GM12801 (cell line): Measurements from ENCODE around the gene AHNAK.

Experiments used
- TF ChIP-seq, protein P1 (sequence below): IDR thresholded peaks from one replicate; pipeline ENCODE4 v1.5.1; 2011; ENCODE audit warnings: control low read depth; ENCODE audit not compliant: insufficient read length; ENCODE audit errors: extremely low read depth

Gene AHNAK

DNA sequence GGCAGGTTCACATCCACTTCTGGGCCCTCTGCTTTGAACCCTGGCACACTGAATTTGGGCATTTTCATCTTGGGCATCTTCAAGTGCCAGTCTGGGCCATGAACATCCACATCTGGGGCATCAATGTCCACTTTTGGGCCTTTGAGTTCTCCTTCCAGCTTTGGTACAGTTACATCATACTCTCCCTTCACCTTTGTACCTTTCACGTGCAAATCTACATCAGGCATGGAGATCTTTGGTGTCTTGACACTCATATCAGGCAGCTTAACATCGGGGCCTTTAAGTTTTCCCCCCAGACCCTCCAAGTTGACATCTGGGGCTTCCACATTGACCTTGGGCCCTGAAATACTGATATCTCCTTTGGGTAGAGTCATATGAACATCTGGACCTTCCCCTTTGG, 14.5 kb downstream of the AHNAK start:
- TF ChIP-seq, protein P1, sequence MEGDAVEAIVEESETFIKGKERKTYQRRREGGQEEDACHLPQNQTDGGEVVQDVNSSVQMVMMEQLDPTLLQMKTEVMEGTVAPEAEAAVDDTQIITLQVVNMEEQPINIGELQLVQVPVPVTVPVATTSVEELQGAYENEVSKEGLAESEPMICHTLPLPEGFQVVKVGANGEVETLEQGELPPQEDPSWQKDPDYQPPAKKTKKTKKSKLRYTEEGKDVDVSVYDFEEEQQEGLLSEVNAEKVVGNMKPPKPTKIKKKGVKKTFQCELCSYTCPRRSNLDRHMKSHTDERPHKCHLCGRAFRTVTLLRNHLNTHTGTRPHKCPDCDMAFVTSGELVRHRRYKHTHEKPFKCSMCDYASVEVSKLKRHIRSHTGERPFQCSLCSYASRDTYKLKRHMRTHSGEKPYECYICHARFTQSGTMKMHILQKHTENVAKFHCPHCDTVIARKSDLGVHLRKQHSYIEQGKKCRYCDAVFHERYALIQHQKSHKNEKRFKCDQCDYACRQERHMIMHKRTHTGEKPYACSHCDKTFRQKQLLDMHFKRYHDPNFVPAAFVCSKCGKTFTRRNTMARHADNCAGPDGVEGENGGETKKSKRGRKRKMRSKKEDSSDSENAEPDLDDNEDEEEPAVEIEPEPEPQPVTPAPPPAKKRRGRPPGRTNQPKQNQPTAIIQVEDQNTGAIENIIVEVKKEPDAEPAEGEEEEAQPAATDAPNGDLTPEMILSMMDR = no peak

DNA sequence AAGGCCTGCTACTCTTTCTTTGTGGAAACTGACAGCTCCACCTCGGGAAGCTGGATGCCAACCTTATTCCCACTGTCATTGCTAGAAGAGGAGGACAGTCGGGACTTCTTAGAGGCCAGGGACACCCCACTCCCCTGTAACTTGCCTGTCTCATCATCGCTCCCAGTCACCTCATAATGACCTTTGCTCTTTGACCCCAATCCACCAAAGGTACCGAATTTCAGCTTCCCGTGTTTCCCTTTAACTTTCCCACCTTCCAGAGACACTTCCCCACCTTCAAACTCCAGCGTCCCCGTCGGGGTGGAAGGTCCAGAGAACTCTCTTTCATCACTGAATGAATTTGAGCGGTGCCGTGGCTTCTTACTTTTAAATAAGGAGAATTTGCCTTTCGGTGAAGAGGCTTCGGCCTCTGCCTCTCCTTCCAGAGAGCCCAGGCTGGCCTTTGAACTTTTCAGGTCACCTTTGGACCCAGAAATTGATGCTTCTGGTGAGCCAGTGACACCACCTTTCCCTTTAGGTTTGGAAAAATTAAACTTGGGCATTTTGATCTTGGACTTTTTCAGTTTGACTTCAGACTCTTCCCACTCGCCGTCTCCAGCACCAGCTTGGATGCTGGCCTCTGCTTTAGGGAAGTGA, 29.8 kb downstream of the AHNAK start:
- TF ChIP-seq, protein P1 = no peak

DNA sequence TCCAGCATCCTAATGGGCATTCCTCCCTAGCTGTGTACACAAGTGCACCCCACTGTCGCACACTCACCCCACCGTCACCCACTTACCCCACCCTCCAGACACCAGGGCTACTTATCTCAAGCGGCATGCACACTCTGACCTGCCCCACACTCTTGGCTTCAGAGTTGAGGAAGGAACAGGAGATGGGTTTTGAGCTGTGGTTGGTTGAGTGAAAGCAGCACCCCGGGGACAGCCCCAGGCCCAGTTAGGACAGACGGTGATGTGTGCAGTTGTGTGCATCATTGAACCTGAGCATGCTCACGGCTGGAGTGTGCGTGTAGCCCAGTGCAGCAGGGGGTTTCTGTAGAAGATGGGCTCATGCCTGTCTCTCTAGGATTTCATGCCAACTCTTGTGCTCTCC, 32.5 kb downstream of the AHNAK start:
- TF ChIP-seq, protein P1 = no peak

DNA sequence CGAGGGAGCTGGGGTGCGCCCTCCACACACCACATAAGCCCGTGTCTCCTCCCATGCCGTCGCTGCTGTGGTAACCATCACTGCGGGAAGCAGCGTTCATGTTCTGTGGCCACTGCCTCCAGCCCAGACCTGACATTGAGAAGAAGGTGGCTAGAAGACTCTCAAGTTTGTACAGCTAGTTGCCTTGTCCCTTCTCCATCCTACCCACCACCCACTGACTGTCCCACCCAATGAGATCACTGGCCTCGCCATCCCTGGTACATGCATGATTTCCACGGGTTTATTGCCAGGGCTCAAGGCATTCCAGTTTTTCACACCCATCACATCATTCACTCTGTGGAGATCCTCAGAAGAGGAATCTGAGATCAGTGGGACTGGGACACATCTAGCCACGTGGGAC, 33.0 kb downstream of the AHNAK start:
- TF ChIP-seq, protein P1 = no peak

DNA sequence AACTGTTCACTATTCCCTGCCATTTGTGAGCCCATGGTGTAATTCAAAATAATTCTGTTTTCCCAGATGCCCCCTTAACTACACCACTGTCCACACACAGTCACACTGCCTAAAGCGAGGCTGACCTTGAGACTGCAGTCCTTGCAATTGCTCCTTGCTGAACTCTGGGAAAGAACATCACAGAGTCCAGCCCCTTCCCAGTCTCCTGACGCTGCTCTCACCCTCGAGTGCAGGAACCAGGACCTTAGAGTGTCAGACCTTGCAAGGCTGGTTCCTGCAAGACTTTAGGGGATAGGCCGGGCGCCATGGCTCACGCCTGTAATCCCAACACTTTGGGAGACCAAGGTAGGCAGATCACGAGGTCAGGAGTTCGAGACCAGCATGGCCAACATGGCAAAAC, 33.6 kb downstream of the AHNAK start:
- TF ChIP-seq, protein P1 = no peak

DNA sequence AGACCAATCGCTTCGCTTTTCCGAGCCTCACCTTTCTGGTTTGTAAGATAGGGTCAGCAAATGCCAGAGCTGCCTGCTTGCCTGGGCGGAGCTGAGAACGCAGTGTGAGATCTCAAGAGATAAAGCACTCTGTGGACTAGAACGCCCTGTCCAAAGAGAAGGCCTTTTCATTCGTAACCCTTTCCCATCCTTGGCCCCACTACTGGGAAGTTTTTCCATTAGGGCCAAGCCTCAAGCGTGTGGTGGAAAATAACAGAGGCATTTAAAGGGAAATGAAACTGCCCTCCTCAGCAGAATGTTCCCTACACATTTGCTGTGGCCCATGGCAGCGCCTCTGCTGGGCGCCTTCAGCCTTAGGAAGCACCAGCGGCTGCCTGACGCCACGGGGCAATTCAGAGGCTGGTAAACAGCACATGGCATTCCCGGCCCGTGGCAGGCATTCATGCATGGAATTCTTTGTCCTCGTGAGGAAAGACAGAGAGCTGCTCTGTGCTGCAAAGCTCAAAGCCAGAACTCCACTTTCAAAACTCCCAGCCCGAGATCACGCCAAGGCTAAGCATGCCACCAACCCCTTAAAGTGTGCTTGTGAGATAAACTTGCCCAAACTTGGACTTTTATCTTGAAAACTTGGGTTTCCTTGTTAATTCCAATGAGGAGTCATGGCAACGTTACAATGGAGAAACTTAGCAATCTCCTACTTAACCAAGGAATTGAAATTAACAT, 38.1 kb downstream of the AHNAK start:
- TF ChIP-seq, protein P1 = no peak

DNA sequence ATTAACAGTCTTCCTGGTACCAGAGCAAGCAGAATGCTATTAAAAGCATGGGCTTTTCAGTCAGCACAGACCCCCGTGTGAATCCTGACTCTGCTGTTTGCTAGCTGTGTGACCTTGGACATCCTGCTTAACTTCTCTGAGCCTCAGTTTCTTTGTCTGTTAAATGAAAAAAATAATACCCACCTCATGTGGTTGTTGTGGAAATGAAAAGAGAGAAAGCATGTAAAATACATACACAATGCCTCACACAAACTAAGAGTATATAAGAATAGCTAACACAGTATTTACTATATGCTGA, 39.5 kb downstream of the AHNAK start:
- TF ChIP-seq, protein P1 = no peak
